Astrocyte (in vitro differentiated cells and primary cell): ENCODE measurements around the gene LSP1. TPM values are rescaled to one million over a fixed set of nuclear protein-coding genes. Genes with fewer than 3 reads are reported as not detected.

Experiments used
- DNase-seq: peaks from one replicate; pipeline ENCODE4 v3.0.0-alpha.2; 2010; ENCODE audit warnings: low read depth
- FAIRE-seq: peaks from 2 replicates; lab custom pipeline; 2011; peaks lifted over from hg19 to GRCh38; lab: Jason Lieb, UNC
- H2AFZ ChIP-seq: 2 replicates; pipeline ENCODE4 v1.6.0; 2012; ENCODE audit warnings: low read depth, low read length, inconsistent platforms
- H3K27ac ChIP-seq: 2 replicates; pipeline ENCODE4 v1.5.1; 2011; ENCODE audit warnings: low read depth, low read length, inconsistent platforms
- H3K27me3 ChIP-seq: 2 replicates; pipeline ENCODE4 v1.6.0; 2011; ENCODE audit warnings: low read length, inconsistent platforms; ENCODE audit not compliant: insufficient read depth
- H3K36me3 ChIP-seq: 2 replicates; pipeline ENCODE4 v1.5.1; 2011; ENCODE audit warnings: low read length, inconsistent platforms; ENCODE audit not compliant: insufficient read depth
- H3K4me1 ChIP-seq: 2 replicates; pipeline ENCODE4 v1.5.1; 2011; ENCODE audit warnings: low read length, inconsistent platforms; ENCODE audit not compliant: insufficient read depth
- H3K4me2 ChIP-seq: 2 replicates; pipeline ENCODE4 v1.6.0; 2012; ENCODE audit warnings: low read length, inconsistent platforms
- H3K4me3 ChIP-seq: 2 replicates; pipeline ENCODE4 v1.5.1; 2011; ENCODE audit warnings: low read depth, mild to moderate bottlenecking, low read length, inconsistent platforms; ENCODE audit not compliant: insufficient read depth
- H3K79me2 ChIP-seq: 2 replicates; pipeline ENCODE4 v1.6.0; 2012; ENCODE audit warnings: mild to moderate bottlenecking, low read length, inconsistent platforms; ENCODE audit not compliant: insufficient read depth
- H3K9ac ChIP-seq: 2 replicates; pipeline ENCODE4 v1.6.0; 2012; ENCODE audit warnings: mild to moderate bottlenecking, low read length, inconsistent platforms
- H3K9me3 ChIP-seq: 2 replicates; pipeline ENCODE4 v1.5.1; 2012; ENCODE audit warnings: low read depth, mild to moderate bottlenecking, low read length, inconsistent platforms; ENCODE audit not compliant: insufficient read depth
- H4K20me1 ChIP-seq: 2 replicates; pipeline ENCODE4 v1.6.0; 2012; ENCODE audit warnings: low read length, inconsistent platforms; ENCODE audit not compliant: insufficient read depth
- H3K27ac Mint-ChIP-seq: one replicate; pipeline ENCODE4 v1.8.0; 2021; ENCODE audit warnings: mild to moderate bottlenecking, mixed read lengths; ENCODE audit not compliant: unreplicated experiment
- H3K27me3 Mint-ChIP-seq: one replicate; pipeline ENCODE4 v1.8.0; 2021; ENCODE audit warnings: low read depth, mixed read lengths; ENCODE audit not compliant: unreplicated experiment
- H3K36me3 Mint-ChIP-seq: one replicate; pipeline ENCODE4 v1.8.0; 2021; ENCODE audit warnings: low read depth, mixed read lengths; ENCODE audit not compliant: unreplicated experiment
- H3K4me1 Mint-ChIP-seq: one replicate; pipeline ENCODE4 v1.8.0; 2021; ENCODE audit warnings: low read depth, mixed read lengths; ENCODE audit not compliant: unreplicated experiment
- H3K4me3 Mint-ChIP-seq: one replicate; pipeline ENCODE4 v1.8.0; 2021; ENCODE audit warnings: mild to moderate bottlenecking, moderate library complexity, mixed read lengths; ENCODE audit not compliant: unreplicated experiment
- H3K9me3 Mint-ChIP-seq: one replicate; pipeline ENCODE4 v1.8.0; 2021; ENCODE audit warnings: mild to moderate bottlenecking, mixed read lengths; ENCODE audit not compliant: unreplicated experiment
- EZH2 ChIP-seq: IDR thresholded peaks from 2 replicates; pipeline ENCODE4 v1.6.1; 2012; ENCODE audit warnings: mild to moderate bottlenecking, low read length, inconsistent platforms; ENCODE audit not compliant: insufficient read depth
- total RNA-seq: library from RNA; stranded (reverse); gene quantifications from 2 replicates; pipeline ENCODE4 v1.2.1, GENCODE V29; 2021
- TF ChIP-seq, protein P1 (sequence below): IDR thresholded peaks from 2 replicates; pipeline ENCODE4 v1.5.1; 2011; ENCODE audit warnings: low read depth, mild to moderate bottlenecking, inconsistent platforms, low read length, moderate library complexity; ENCODE audit not compliant: insufficient read depth

LSP1 gene
- total RNA-seq, 1 donor from 2014 or later, result 1.3 TPM

DNA sequence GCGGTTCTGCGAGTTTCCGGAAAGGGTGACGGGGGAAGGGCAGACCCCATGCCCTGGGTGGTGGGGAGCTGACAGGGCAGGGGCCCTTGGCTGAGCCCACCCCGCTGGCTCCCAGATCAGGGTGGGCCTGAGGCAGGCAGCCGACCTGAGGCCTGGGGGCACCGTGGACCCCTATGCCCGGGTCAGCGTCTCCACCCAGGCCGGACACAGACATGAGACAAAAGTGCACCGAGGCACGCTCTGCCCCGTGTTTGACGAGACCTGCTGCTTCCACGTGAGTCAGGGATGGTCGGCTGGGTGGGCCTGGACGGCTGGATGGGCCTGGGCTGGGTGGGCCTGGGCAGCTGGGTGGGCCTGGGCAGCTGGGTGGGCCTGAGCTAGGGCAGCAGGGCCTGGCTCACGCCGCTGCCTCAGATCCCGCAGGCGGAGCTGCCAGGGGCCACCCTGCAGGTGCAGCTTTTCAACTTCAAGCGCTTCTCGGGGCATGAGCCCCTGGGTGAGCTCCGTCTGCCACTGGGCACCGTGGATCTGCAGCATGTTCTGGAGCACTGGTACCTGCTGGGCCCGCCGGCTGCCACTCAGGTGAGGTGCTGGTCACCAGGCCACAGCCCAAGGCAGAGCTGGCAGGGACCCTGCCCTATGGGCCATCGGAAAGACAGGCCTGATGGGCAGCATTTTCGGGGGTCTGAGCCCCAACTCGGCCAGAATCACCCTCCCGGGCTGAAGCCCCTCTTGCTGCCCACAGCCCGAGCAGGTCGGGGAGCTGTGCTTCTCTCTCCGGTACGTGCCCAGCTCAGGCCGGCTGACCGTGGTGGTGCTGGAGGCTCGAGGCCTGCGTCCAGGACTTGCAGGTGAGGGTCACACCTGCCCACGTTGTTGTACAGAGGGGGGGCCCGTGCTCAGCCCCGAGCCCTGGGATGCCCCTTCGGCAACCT lies 16.6 kb upstream of the LSP1 start:
- Histone ChIP-seq H3K79me2 (no peaks in the 10 kb centered on the region), H3K36me3 (no peaks in the 10 kb centered on the region), H3K4me2 (no peak overlapping the region), H3K9ac (no peak overlapping the region), H4K20me1 (no peaks in the 10 kb centered on the region), H3K27me3 (no peaks in the 10 kb centered on the region), H2AFZ (no peak overlapping the region), H3K27ac (no peak overlapping the region), H3K4me3 (no peak overlapping the region), H3K9me3 (no peaks in the 10 kb centered on the region), H3K4me1 (no peaks in the 10 kb centered on the region)
- peaks cover 14% of the 10 kb centered on the region for H3K27me3 Mint-ChIP-seq
- no peak for FAIRE-seq
- H3K4me3 Mint-ChIP-seq, result no peak overlapping the region
- no peaks in the 10 kb centered on the region for H3K36me3 Mint-ChIP-seq
- DNase-seq, result no peak
- no peaks in the 10 kb centered on the region for H3K9me3 Mint-ChIP-seq
- no peak overlapping the region for H3K27ac Mint-ChIP-seq
- H3K4me1 Mint-ChIP-seq, result peaks cover 2% of the 10 kb centered on the region
- TF ChIP-seq, protein P1, sequence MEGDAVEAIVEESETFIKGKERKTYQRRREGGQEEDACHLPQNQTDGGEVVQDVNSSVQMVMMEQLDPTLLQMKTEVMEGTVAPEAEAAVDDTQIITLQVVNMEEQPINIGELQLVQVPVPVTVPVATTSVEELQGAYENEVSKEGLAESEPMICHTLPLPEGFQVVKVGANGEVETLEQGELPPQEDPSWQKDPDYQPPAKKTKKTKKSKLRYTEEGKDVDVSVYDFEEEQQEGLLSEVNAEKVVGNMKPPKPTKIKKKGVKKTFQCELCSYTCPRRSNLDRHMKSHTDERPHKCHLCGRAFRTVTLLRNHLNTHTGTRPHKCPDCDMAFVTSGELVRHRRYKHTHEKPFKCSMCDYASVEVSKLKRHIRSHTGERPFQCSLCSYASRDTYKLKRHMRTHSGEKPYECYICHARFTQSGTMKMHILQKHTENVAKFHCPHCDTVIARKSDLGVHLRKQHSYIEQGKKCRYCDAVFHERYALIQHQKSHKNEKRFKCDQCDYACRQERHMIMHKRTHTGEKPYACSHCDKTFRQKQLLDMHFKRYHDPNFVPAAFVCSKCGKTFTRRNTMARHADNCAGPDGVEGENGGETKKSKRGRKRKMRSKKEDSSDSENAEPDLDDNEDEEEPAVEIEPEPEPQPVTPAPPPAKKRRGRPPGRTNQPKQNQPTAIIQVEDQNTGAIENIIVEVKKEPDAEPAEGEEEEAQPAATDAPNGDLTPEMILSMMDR, result no peak
- TF ChIP-seq EZH2, result no peak

DNA sequence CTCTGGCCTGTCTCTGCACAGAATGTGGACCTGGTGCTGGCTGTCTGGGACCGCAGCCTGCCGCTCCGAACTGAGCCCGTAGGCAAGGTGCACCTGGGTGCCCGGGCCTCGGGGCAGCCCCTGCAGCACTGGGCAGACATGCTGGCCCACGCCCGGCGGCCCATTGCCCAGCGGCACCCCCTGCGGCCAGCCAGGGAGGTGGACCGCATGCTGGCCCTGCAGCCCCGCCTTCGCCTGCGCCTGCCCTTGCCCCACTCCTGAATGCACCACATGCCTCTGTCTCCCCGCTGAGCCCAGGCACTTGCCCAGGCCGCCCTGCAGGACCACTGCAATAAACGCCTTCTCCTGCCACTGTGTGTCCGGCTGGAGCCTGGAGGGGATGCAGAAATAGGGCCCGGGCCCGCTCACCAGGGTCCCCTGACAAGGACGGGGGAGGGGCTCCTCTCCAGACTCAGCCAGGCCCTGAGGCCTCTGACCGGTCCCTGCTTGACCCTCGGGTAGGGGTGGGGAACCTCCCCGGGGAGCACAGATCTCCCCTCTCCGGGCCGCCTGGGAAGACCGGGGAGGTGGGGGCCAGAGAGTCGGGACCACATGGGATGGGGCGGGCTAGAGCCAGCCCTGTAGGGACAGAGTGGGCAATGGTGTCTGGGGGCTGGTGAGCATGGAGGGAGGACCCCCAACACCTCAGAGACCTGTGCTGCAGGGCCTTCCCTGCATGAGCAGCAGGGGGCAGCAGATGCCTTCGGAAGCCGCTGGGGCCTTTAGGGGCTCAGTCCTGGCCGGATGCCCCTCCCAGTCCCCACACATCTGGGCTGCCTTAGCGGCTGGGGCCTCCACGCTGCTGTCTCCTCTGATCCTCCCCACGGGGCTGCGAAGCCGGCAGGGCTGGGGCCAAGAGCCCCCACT lies 15.5 kb upstream of the LSP1 start:
- Histone ChIP-seq H3K4me1 (no peaks in the 10 kb centered on the region), H3K27me3 (no peaks in the 10 kb centered on the region), H4K20me1 (no peaks in the 10 kb centered on the region), H2AFZ (peak overlapping the region; percentile 52), H3K36me3 (no peaks in the 10 kb centered on the region), H3K79me2 (no peaks in the 10 kb centered on the region), H3K4me2 (no peak overlapping the region), H3K9me3 (no peaks in the 10 kb centered on the region), H3K27ac (no peak overlapping the region), H3K9ac (no peak overlapping the region), H3K4me3 (no peak overlapping the region)
- DNase-seq (no peak), FAIRE-seq (no peak)
- H3K9me3 Mint-ChIP-seq, result no peaks in the 10 kb centered on the region
- H3K4me1 Mint-ChIP-seq, result no peaks in the 10 kb centered on the region
- no peak overlapping the region for H3K27ac Mint-ChIP-seq
- no peak for TF ChIP-seq EZH2
- TF ChIP-seq, protein P1, result peak; percentile 59
- no peaks in the 10 kb centered on the region for H3K36me3 Mint-ChIP-seq
- no peak overlapping the region for H3K4me3 Mint-ChIP-seq
- peaks cover 14% of the 10 kb centered on the region for H3K27me3 Mint-ChIP-seq
